HepG2 (cell line): ENCODE data around the gene MALRD1. TPM values are rescaled to one million over a fixed set of nuclear protein-coding genes. Genes with fewer than 3 reads are reported as not detected.

ENCODE experiments used
- ATAC-seq: fragments of 200-7000 bp; cut with Tn5 transposase; 3 replicates; pipeline ENCODE4 v1.9.1; 2020; ENCODE audit warnings: mild to moderate bottlenecking, moderate library complexity
- BruUV-seq: library from RNA; stranded (reverse); fragments of 400-500 nt; replicated peaks from 2 replicates; lab custom pipeline; 2021; lab: Mats Ljungman, UMichigan
- CTCF ChIA-PET: fragments of 300-600 bp; formaldehyde crosslinking; extraction: SDS; loops from one replicate; lab custom pipeline; 2021; ENCODE audit warnings: low total read pairs, inconsistent platforms, low intra/inter-chr PET ratio; lab: Yijun Ruan, JAX
- POLR2A ChIA-PET: fragments of 350-600 bp; sonication (Branson Sonifier 250); formaldehyde crosslinking; loops from one replicate; lab custom pipeline; 2020; ENCODE audit warnings: antibody characterized with exemption, inconsistent platforms; lab: Yijun Ruan, JAX
- DNase-seq: peaks from one replicate; pipeline ENCODE4 v3.0.0-alpha.2; 2015; ENCODE audit warnings: low spot score
- FAIRE-seq: peaks from 3 replicates; lab custom pipeline; 2011; peaks lifted over from hg19 to GRCh38; lab: Jason Lieb, UNC
- H2AFZ ChIP-seq: one replicate; pipeline ENCODE4 v1.6.1; 2011; ENCODE audit warnings: low read length, inconsistent platforms
- H3K27ac ChIP-seq: fragments of 300-600 bp; 3 replicates; pipeline ENCODE4 v1.8.0; 2011; ENCODE audit warnings: mixed run types, mild to moderate bottlenecking, mixed read lengths, low read length, inconsistent platforms; ENCODE audit not compliant: insufficient read depth; ENCODE audit errors: extremely low read length
- H3K27me3 ChIP-seq, 2 experiments: fragments of 200-600 bp in 1 of 2; 2 replicates in 1 of 2; 3 replicates in 1 of 2; pipeline versions ENCODE4 v1.6.0 to v1.8.0; 2011; ENCODE audit warnings: low read length in 2 of 2, mild to moderate bottlenecking in 2 of 2, moderate library complexity in 2 of 2, inconsistent platforms in 1 of 2; ENCODE audit not compliant: insufficient read depth in 2 of 2, control insufficient read depth in 1 of 2
- H3K36me3 ChIP-seq, 2 experiments: fragments of 200-600 bp in 1 of 2; replicated peaks in 1 of 2; 2 replicates in 1 of 2; 3 replicates in 1 of 2; pipeline versions ENCODE4 v1.5.1 to v1.8.0; 2011; ENCODE audit warnings: low read length in 2 of 2, inconsistent platforms in 1 of 2; ENCODE audit not compliant: insufficient read depth in 2 of 2, control insufficient read depth in 1 of 2
- H3K4me1 ChIP-seq: 2 replicates; pipeline ENCODE4 v1.5.1; 2012; ENCODE audit warnings: low read length, inconsistent platforms; ENCODE audit not compliant: insufficient read depth
- H3K4me2 ChIP-seq: 2 replicates; pipeline ENCODE4 v1.6.0; 2011; ENCODE audit warnings: low read depth, low read length, inconsistent platforms
- H3K4me3 ChIP-seq, 3 experiments: fragments of 200-600 bp in 1 of 3; sonication (generic), shearing (Covaris generic) in 1 of 3; replicated peaks in 1 of 3; 2 replicates each; pipeline ENCODE4 v1.5.1; 2011 to 2016; ENCODE audit warnings: low read length in 3 of 3, inconsistent platforms in 2 of 3, low read depth in 2 of 3, mild to moderate bottlenecking in 2 of 3, control low read depth in 1 of 3, mixed read lengths in 1 of 3; ENCODE audit not compliant: insufficient read depth in 1 of 3
- H3K79me2 ChIP-seq: one replicate; pipeline ENCODE4 v1.6.1; 2011; ENCODE audit warnings: low read length, inconsistent platforms; ENCODE audit not compliant: insufficient read depth
- H3K9ac ChIP-seq: 2 replicates; pipeline ENCODE4 v1.6.0; 2011; ENCODE audit warnings: mild to moderate bottlenecking, low read depth, low read length, inconsistent platforms; ENCODE audit not compliant: insufficient read depth
- H3K9me3 ChIP-seq: 2 replicates; pipeline ENCODE4 v1.5.1; 2012; ENCODE audit warnings: mild to moderate bottlenecking, low read length
- H4K20me1 ChIP-seq: 2 replicates; pipeline ENCODE4 v1.6.0; 2011; ENCODE audit warnings: inconsistent platforms, mild to moderate bottlenecking, low read length, moderate library complexity; ENCODE audit not compliant: insufficient read depth
- GATA4 ChIP-seq: sonication (generic); IDR thresholded peaks from 2 replicates; pipeline ENCODE4 v1.6.1; 2016; ENCODE audit warnings: antibody characterized with exemption, low read depth, borderline replicate concordance
- HNRNPUL1 ChIP-seq: fragments of 200-400 bp; formaldehyde crosslinking; IDR thresholded peaks from 2 replicates; pipeline ENCODE4 v1.6.1; 2017; ENCODE audit warnings: low read depth, mild to moderate bottlenecking, low read length, moderate library complexity
- SNAPC4 ChIP-seq: sonication (generic); formaldehyde crosslinking; IDR thresholded peaks from 2 replicates; pipeline ENCODE4 v1.4.0; 2020; ENCODE audit warnings: mild to moderate bottlenecking, missing genetic modification reagents
- ZNF362 ChIP-seq: sonication (generic); formaldehyde crosslinking; IDR thresholded peaks from 2 replicates; pipeline ENCODE4 v1.4.0; 2020; ENCODE audit warnings: missing genetic modification reagents, mild to moderate bottlenecking, borderline replicate concordance
- ZNF589 ChIP-seq: sonication (generic); formaldehyde crosslinking; conservative IDR thresholded peaks from 2 replicates; pipeline ENCODE4 v1.8.0; 2022; ENCODE audit warnings: mild to moderate bottlenecking, moderate library complexity, missing genetic modification reagents
- ZNF790 ChIP-seq: sonication (generic); formaldehyde crosslinking; IDR thresholded peaks from 2 replicates; pipeline ENCODE4 v1.8.0; 2022; ENCODE audit warnings: missing genetic modification reagents, mild to moderate bottlenecking, borderline replicate concordance
- WGBS: methylation state at CpG from one replicate; pipeline ENCODE4 v1.1.6; 2017; ENCODE audit warnings: low lambda C conversion rate; 5-methylcytosine and 5-hydroxymethylcytosine counted together
- in situ Hi-C: cut with HindIII; loops from 2 replicates; pipeline ENCODE4 v1.10.0; 2017; ENCODE audit warnings: low pct_unique_long_range_greater_than_20kb; ENCODE audit not compliant: extremely low pct_ligation_motif_present
- intact Hi-C: fragments of 100-400 bp; cut with micrococcal nuclease; formaldehyde crosslinking; loops from one replicate; pipeline ENCODE4 v1.10.0; 2022; ENCODE audit not compliant: unreplicated experiment
- polyA plus RNA-seq, 8 experiments: library from polyadenylated mRNA; depleted of rRNA in 3 of 8; stranded (reverse) in 7 of 8; unstranded in 1 of 8; fragments of >200 nt; fragmentation: Illumina TruSeq in 4 of 8; extraction: Trizol in 4 of 8; gene quantifications; 2 replicates each; pipeline versions ENCODE4 v1.2.1 to v1.2.3, GENCODE V29; 2011 to 2016; ENCODE audit warnings: low read depth in 4 of 8, missing spikeins in 1 of 8, mixed read lengths in 1 of 8; ENCODE audit not compliant: insufficient read depth in 1 of 8
- total RNA-seq, 5 experiments: library from RNA; depleted of rRNA; stranded (reverse); fragments of >200 nt; fragmentation: Illumina TruSeq; extraction: Trizol; gene quantifications; 2 replicates each; pipeline ENCODE4 v1.2.3, GENCODE V29; 2016; ENCODE audit warnings: low read depth in 1 of 5

The MALRD1 gene
- total and polyA plus RNA-seq, 2 of the 13 experiments (the other 11 are each of a cell fraction or from before 2014, with no cell fraction given), result 5.7 to 15.4 TPM

GRCh38 chr10:19549503-19549902, 500.9 kb downstream of the MALRD1 start:
- no peaks in the 10 kb centered on the region; the same call in 1 of the 2 replicates for H3K9me3 ChIP-seq
- no peak overlapping the region for H2AFZ ChIP-seq
- ChIA-PET POLR2A (no interaction called here), CTCF (no interaction called here)
- H3K36me3 ChIP-seq, result no peaks in the 10 kb centered on the region
- WGBS, result 41% methylated on average over 2 of the region's 2 CpGs
- in situ Hi-C loops (no loop called here), intact Hi-C loops (no loop called here)
- TF ChIP-seq SNAPC4 (CRISPR knock-in tag) (no peak), HNRNPUL1 (no peak), ZNF362 (CRISPR knock-in tag) (no peak), ZNF589 (CRISPR knock-in tag) (no peak), ZNF790 (CRISPR knock-in tag) (no peak), GATA4 (no peak)
- H3K79me2 ChIP-seq, result no peaks in the 10 kb centered on the region
- no peak overlapping the region for H3K4me3 ChIP-seq
- no peaks in the 10 kb centered on the region for H3K4me1 ChIP-seq
- H4K20me1 ChIP-seq, result no peaks in the 10 kb centered on the region
- H3K9ac ChIP-seq, result no peak overlapping the region
- no peak overlapping the region for H3K4me2 ChIP-seq
- no peak for ATAC-seq
- no peaks in the 10 kb centered on the region; a peak in 1 of 5 replicates for H3K27me3 ChIP-seq
- no peak overlapping the region for H3K27ac ChIP-seq
- DNase-seq, result no peak
- no peak for FAIRE-seq
- BruUV-seq, result no TSS peak
